ENCODE results near the gene TET3.

The TET3 gene

GRCh38 chr2:74031959-74032287 lies 47.2 kb downstream of the TET3 start:
- no peak for DNase-seq (ENCODE audit: low read depth)

DNA sequence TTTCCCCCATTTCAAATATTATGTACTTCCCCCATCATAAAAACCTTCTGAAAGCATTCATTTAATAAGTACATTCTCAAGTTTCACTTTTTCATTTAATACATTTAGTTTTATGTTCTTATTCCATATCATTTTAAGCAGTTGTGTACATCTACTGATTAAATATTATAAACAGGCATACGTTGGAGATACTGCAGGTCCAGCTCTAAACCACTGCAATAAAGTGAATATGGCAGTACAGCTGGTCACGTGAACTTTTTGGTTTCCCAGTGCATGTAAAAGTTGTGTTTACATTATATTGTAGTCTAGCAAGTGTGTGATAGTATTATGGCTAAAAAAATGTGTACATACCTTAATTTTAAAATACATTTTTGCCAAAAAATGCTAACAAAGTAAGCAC lies 48.7 kb downstream of the TET3 start:
- no peak for DNase-seq (ENCODE audit: low read depth)

Data from stimulated activated CD8-positive, alpha-beta memory T cell treated with anti-CD3 and anti-CD28 coated beads, Interleukin-12 subunit alpha, Interleukin-12 subunit beta, amount 100 ng/mL, for 1 hour (primary cell).